GM12891 (cell line): ENCODE data around the gene TSPAN18.

Source experiments
- POLR2A ChIP-seq: IDR thresholded peaks from 2 replicates; pipeline ENCODE4 v1.6.1; 2011; ENCODE audit warnings: low read depth, low read length, control low read depth
- POLR2AphosphoS5 ChIP-seq: IDR thresholded peaks from 2 replicates; pipeline ENCODE4 v1.6.1; 2011; ENCODE audit warnings: low read depth, low read length, control low read depth
- POU2F2 ChIP-seq: IDR thresholded peaks from 2 replicates; pipeline ENCODE4 v1.6.1; 2011; ENCODE audit warnings: low read depth, mild to moderate bottlenecking, control low read depth, low read length, moderate library complexity
- TAF1 ChIP-seq: IDR thresholded peaks from 2 replicates; pipeline ENCODE4 v1.6.1; 2011; ENCODE audit warnings: low read depth, low read length, control low read depth

GRCh38 chr11:44887636-44888035, 160.9 kb downstream of the TSPAN18 start:
- TF ChIP-seq POLR2A (no peak), POLR2AphosphoS5 (no peak), TAF1 (no peak), POU2F2 (no peak)
